Aortic smooth muscle cell (primary cell): ENCODE results near the gene REXO4. TPM values are rescaled to one million over a fixed set of nuclear protein-coding genes. Genes with fewer than 3 reads are reported as not detected.

Experiments used
- total RNA-seq: library from RNA; depleted of rRNA; stranded (reverse); fragments of >200 nt; gene quantifications from 2 replicates; pipeline ENCODE4 v1.2.3, GENCODE V29; 2014

The REXO4 gene, protein sequence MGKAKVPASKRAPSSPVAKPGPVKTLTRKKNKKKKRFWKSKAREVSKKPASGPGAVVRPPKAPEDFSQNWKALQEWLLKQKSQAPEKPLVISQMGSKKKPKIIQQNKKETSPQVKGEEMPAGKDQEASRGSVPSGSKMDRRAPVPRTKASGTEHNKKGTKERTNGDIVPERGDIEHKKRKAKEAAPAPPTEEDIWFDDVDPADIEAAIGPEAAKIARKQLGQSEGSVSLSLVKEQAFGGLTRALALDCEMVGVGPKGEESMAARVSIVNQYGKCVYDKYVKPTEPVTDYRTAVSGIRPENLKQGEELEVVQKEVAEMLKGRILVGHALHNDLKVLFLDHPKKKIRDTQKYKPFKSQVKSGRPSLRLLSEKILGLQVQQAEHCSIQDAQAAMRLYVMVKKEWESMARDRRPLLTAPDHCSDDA
- total RNA-seq: 11.9 and 16.8 TPM in 2 replicates

DNA sequence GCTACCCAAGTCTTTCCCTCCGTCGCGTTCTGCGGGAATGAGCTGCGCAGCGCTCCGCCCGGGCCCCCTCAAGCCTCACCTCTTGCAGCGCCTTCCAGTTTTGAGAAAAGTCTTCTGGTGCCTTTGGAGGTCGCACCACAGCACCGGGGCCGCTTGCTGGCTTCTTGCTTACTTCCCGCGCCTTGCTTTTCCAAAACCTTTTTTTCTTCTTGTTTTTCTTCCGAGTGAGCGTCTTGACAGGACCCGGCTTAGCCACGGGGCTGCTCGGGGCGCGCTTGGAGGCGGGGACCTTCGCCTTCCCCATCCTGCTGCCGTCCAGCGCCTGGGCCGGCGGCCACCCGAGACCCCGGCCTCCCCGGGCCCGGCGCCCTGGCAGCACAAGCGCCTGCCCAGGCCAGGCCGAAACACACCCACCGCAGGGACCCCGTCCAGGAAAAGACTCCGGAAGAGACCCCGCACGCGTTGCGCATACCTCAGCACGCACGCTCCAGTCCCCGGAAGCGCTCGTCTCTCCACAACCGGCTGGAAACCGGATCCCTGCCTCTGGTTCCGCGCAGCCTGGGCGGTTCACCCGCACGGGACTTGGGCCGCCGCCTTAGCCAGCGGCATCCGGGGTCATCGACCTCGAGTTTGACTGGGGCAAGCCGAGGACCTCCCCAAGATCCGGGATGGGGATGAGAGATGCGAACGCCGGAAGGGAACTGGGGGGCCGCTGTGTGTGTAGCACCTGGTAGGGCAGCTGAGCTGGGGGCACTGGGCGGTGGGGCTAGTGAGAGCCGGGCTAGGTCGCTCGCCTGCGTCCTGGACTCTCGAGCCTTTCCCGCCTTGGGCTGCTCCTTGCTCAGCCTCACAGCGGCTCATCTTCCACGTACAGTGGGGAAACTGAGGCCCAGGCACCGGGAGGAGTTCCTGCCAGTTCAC is at the start of gene REXO4:
Gene REXO4 (minus strand): TSS at position 470 of the 921 bp plus-strand sequence. CDS start 166 bp downstream, at position 304.

DNA sequence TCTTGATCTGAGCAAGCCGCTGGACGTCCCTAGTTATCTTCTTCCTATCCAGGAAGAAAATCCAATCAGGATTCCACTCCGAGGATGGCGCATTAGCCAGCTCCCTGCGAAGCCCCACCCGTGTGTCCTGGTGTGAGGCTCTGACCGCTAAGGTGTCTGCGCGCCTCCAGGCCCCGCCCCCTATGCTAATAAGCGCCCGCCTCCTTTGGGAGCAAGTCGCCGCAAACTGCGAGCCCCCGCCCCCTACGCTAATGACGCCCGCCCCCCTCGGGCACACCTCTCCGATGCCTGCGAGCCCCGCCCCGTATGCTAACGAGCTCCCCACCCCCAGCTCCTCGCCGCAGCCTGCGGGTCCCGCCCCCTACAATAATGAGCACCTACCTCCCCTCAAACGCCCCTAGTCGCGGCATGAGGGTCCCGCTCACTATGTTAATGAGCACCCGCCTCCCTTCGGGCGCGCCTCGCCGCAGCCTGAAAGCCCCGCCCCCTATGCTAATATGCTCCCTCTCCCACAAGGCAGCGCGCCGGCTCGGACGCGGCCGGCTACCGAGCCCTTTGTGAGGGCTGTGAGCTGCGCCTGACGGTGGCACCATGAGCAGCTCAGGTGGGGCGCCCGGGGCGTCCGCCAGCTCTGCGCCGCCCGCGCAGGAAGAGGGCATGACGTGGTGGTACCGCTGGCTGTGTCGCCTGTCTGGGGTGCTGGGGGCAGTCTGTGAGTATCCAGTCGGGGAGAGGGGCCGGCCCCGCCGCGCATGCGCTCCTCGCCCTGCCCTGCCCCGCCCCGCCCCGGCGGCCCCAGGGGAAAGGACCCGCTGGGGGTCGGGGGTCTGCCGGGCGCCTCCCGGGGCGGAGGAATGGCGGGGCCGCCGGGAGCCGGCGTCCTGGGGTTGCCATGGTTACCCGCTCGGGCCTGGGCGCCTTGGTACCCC is 41.9 kb upstream of the REXO4 start, which contains the start of gene CACFD1:
Gene CACFD1 (plus strand): TSS at position 503 of the 929 bp plus-strand sequence. CDS start 89 bp downstream, at position 592.

DNA sequence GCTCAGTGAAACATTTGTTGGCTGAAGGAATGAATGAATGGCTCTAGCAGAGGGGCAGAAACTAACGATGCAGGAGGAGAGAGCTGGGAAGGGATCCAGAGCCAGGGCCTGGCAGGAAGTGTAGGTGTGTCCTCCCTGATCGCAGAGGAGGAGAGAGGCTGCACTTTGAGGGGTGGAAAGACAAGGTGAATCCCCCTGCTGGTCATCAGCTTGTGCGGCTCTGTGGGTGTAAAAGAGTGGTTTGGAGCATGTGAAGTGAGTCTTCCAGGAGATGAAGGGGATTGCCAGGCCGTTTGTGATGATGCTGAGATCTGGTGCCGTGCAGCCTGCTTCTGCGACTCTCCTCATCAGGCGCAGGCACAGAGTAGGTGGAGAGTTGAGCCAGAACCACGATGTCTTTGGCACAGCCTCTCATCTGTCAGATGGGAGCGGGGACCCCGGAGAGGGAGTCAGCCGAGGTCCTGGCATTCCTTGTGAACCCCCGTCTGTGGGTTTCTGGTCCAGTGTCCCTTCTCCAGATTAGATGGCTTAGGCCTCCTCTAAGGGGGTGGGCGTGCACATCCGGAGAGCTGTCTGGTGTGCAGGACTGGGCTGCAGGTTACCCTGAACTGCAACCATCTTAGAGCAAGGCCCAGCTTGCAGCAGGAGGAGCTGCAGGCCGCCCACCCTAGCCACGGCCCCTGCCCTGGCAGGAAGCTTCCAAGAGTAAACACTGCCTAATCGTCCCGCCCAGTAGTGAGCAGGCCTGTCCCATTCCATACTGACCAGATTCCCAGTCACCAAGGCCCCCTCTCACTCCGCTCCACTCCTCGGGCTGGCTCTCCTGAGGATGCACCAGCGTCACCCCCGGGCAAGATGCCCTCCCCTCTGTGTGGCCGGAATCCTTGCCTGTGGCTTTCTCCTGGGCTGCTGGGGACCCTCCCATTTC is 4.1 kb upstream of the REXO4 start, which contains the start of gene ADAMTS13:
Gene ADAMTS13 (plus strand): TSS at position 753 of the 928 bp plus-strand sequence. CDS start 77 bp downstream, at position 830.

DNA sequence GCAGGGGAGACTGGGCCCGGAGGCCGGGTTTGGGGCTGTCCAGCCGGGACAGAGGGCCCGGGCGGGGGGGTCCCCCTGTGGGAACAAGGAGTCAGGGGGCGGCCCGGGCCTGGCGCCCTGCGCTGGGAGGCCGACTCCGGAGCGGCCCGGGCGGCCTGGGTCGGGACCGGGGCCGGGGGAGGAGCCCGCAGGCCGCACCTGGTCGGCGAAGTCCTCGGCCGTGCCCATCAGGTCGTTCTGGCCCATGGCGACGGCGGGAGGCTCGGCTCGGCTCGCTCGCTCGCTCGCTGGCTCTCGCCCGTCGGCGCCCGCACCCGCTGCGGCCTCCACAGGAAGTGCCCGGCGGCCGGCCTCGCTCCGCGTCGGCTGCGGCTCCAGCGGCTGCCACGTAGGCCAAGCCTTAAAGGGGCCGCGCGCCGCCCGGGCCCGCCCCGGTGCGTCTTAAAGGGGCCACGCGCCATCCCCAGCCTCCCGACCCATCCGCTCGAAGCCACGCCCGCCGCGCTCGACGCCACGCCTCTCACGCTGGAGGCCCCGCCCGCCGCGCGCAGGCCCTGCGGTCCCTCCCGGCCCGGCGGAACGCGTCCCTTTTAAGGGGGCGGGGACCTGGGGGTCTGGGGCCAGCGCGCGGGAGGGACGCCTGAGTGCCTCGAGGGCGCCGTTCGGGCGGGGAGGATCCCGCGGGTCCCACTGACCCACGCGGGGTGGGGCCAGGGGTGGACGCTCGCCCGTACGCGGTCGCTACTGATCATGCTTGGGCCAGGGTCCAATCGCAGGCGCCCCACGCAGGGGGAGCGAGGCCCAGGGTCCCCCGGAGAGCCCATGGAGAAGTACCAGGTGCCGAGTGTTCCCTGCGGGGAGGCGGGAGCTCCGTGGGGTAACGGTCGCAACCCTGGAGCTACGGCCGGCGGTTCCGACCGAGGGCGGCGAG is 41.8 kb downstream of the REXO4 start, which contains the start of the genes STKLD1 and SURF4:
Gene STKLD1 (plus strand): TSS at position 643 of the 931 bp plus-strand sequence. CDS start 108 bp downstream, at position 751.
Gene SURF4 (minus strand): TSS at position 337 of the 931 bp plus-strand sequence. CDS start 91 bp downstream, at position 246.

DNA sequence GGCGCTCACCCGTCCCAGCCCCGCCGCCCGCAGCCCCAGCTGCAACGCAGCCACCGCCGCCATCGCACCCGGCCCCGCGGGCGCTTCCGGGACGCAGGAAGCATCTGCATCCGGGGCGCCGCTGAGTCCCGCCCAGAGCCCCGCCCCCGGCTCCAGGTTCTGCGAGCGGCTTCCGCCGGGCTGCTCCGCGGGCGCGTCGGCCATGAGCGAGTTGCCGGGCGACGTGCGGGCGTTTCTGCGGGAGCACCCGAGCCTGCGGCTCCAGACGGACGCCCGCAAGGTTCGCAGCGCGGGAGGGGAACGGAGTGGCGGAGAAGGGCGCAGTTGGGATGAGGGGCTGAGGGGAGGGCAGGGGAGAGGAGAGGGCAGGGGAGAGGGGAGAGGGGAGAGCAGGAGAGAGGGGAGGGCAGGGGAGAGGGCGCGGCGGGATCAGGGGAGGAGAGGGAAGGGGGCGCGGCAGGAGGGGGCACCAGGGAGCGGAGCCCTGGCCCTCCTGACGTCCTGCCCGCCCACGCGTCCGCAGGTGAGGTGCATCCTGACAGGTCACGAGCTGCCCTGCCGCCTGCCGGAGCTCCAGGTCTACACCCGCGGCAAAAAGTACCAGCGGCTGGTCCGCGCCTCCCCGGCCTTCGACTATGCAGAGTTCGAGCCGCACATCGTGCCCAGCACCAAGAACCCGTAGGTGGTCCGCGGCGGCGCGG is 61.3 kb downstream of the REXO4 start, which contains the start of the genes SURF1 and SURF2:
Gene SURF1 (minus strand): TSS at position 97 of the 701 bp plus-strand sequence. CDS start 34 bp downstream, at position 63.
Gene SURF2 (plus strand): TSS at position 160 of the 701 bp plus-strand sequence. CDS start 43 bp downstream, at position 203.

Other genes starting within 250 kb of the REXO4 start
- gene OBP2B, start 208.8 kb downstream of the REXO4 start, total RNA-seq: not detected in 2 replicates
- gene ABO, start 142.8 kb downstream of the REXO4 start, total RNA-seq: not detected in 2 replicates
- 7.5 and 12.2 TPM in 2 replicates for gene SURF6, start 81.8 kb downstream of the REXO4 start, total RNA-seq
- gene MED22, start 69.9 kb downstream of the REXO4 start, total RNA-seq: 14.5 and 14.8 TPM in 2 replicates
- gene RPL7A, start 69.8 kb downstream of the REXO4 start, total RNA-seq: 2,146 and 2,339 TPM in 2 replicates
- 22.7 and 36.2 TPM in 2 replicates for gene SURF1, start 61.5 kb downstream of the REXO4 start, total RNA-seq
- 13.9 and 21.3 TPM in 2 replicates for gene SURF2, start 61.5 kb downstream of the REXO4 start, total RNA-seq
- 382 and 497 TPM in 2 replicates for gene SURF4, start 42.0 kb downstream of the REXO4 start, total RNA-seq
- 0.44 and 0.79 TPM in 2 replicates for gene STKLD1, start 41.6 kb downstream of the REXO4 start, total RNA-seq
- gene ADAMTS13, start 4.4 kb upstream of the REXO4 start, total RNA-seq: 1.8 and 2.0 TPM in 2 replicates
- 7.1 and 10.6 TPM in 2 replicates for gene CACFD1, start 42.0 kb upstream of the REXO4 start, total RNA-seq
- gene SLC2A6, start 61.1 kb upstream of the REXO4 start, total RNA-seq: 12.1 and 14.3 TPM in 2 replicates
- gene MYMK, start 106.9 kb upstream of the REXO4 start, total RNA-seq: not detected in 2 replicates
- 0.06 and 0.79 TPM in 2 replicates for gene ADAMTSL2, start 116.7 kb upstream of the REXO4 start, total RNA-seq
- gene FAM163B, start 191.4 kb upstream of the REXO4 start, total RNA-seq: not detected in 2 replicates
- not detected in 2 replicates for gene DBH, start 218.4 kb upstream of the REXO4 start, total RNA-seq